ENCODE data around the gene RORC. TPM values are rescaled to one million over a fixed set of nuclear protein-coding genes. Genes with fewer than 3 reads are reported as not detected.

Gene RORC
- total and polyA plus RNA-seq, 2 of the 8 experiments (the other 6 are each of a cell fraction or from before 2014, with no cell fraction given) = 0.44 to 0.54 TPM

DNA sequence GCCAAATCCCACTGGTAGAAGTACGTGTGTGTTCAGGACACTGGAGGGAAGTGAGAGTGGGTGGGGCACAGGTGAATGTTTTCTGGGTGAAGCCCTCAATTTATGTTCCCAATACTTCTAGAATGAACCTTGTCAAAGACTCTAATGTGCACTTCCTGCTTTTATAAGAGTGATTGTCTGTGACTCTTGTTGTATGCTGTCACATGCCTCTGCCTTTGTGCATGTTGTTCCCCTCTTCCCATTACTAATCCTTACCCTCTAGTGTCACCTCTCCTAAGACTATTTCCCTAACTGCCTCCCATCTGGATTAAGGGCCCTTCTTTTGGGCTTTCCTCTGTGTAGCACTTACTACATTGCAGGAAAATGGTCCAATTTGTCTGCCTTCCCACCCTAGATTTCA is 23.8 kb downstream of the RORC start (continued):
- TF ChIP-seq, protein P1, sequence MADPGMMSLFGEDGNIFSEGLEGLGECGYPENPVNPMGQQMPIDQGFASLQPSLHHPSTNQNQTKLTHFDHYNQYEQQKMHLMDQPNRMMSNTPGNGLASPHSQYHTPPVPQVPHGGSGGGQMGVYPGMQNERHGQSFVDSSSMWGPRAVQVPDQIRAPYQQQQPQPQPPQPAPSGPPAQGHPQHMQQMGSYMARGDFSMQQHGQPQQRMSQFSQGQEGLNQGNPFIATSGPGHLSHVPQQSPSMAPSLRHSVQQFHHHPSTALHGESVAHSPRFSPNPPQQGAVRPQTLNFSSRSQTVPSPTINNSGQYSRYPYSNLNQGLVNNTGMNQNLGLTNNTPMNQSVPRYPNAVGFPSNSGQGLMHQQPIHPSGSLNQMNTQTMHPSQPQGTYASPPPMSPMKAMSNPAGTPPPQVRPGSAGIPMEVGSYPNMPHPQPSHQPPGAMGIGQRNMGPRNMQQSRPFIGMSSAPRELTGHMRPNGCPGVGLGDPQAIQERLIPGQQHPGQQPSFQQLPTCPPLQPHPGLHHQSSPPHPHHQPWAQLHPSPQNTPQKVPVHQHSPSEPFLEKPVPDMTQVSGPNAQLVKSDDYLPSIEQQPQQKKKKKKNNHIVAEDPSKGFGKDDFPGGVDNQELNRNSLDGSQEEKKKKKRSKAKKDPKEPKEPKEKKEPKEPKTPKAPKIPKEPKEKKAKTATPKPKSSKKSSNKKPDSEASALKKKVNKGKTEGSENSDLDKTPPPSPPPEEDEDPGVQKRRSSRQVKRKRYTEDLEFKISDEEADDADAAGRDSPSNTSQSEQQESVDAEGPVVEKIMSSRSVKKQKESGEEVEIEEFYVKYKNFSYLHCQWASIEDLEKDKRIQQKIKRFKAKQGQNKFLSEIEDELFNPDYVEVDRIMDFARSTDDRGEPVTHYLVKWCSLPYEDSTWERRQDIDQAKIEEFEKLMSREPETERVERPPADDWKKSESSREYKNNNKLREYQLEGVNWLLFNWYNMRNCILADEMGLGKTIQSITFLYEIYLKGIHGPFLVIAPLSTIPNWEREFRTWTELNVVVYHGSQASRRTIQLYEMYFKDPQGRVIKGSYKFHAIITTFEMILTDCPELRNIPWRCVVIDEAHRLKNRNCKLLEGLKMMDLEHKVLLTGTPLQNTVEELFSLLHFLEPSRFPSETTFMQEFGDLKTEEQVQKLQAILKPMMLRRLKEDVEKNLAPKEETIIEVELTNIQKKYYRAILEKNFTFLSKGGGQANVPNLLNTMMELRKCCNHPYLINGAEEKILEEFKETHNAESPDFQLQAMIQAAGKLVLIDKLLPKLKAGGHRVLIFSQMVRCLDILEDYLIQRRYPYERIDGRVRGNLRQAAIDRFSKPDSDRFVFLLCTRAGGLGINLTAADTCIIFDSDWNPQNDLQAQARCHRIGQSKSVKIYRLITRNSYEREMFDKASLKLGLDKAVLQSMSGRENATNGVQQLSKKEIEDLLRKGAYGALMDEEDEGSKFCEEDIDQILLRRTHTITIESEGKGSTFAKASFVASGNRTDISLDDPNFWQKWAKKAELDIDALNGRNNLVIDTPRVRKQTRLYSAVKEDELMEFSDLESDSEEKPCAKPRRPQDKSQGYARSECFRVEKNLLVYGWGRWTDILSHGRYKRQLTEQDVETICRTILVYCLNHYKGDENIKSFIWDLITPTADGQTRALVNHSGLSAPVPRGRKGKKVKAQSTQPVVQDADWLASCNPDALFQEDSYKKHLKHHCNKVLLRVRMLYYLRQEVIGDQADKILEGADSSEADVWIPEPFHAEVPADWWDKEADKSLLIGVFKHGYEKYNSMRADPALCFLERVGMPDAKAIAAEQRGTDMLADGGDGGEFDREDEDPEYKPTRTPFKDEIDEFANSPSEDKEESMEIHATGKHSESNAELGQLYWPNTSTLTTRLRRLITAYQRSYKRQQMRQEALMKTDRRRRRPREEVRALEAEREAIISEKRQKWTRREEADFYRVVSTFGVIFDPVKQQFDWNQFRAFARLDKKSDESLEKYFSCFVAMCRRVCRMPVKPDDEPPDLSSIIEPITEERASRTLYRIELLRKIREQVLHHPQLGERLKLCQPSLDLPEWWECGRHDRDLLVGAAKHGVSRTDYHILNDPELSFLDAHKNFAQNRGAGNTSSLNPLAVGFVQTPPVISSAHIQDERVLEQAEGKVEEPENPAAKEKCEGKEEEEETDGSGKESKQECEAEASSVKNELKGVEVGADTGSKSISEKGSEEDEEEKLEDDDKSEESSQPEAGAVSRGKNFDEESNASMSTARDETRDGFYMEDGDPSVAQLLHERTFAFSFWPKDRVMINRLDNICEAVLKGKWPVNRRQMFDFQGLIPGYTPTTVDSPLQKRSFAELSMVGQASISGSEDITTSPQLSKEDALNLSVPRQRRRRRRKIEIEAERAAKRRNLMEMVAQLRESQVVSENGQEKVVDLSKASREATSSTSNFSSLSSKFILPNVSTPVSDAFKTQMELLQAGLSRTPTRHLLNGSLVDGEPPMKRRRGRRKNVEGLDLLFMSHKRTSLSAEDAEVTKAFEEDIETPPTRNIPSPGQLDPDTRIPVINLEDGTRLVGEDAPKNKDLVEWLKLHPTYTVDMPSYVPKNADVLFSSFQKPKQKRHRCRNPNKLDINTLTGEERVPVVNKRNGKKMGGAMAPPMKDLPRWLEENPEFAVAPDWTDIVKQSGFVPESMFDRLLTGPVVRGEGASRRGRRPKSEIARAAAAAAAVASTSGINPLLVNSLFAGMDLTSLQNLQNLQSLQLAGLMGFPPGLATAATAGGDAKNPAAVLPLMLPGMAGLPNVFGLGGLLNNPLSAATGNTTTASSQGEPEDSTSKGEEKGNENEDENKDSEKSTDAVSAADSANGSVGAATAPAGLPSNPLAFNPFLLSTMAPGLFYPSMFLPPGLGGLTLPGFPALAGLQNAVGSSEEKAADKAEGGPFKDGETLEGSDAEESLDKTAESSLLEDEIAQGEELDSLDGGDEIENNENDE (IDR thresholded peaks at IDR 0.05; ENCODE audit: insufficient replicate concordance, low read length) = no peak
- TF ChIP-seq TCF12 (IDR thresholded peaks at IDR 0.05; ENCODE audit: low read depth, low read length) = no peak

Data from H1 (cell line).